ENCODE data around the gene SH3PXD2B. TPM values are rescaled to one million over a fixed set of nuclear protein-coding genes. Genes with fewer than 3 reads are reported as not detected.

SH3PXD2B gene
- total RNA-seq, 2 experiments from 2014 or later, result 0.60 to 0.95 TPM

DNA sequence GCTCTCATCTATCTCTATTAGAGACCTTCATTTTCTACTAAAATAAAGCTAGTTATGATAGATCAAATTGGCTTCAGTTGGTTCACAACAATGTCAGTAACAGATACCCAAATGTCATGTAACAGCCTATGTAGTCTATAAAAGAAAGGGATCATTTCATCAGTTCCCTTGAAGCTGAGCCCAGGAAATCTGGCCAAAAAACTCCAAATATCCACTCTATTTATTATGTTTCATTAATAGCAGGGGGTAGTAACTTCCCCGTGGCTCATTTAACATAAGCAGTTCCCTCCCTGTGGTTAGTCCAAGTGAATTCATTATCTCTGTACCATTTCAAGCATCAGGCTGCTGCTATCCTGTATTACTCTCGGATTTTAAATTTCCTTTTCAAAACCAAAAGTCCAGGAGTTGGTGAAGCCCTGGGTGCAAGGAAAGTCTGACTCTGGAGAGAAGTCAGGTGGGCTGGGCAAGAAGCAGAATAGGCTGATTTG, 66.0 kb downstream of the SH3PXD2B start:
- H3K27ac Mint-ChIP-seq, result no peak overlapping the region
- H3K4me3 Mint-ChIP-seq, result no peak overlapping the region

DNA sequence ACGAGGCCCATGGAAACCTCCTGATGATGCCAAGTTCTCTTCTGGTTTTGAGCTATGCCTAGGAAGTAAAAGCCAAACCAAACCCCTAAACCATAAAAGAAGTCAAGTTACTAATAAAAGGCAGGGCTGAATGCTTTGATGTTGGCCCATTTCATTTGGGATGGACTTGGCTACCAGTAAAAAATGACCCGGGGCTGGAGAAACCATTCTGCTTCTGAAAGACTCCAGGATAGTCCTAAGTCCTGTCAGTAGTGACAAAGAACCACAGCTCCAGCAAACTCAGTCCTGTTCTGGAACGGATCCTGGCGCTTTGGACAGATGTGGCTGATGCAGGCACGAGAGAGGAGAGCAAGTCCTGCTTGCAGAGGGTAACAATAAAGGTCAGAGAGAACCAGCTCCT, 68.6 kb downstream of the SH3PXD2B start:
- intact Hi-C loops (cut with DNase I, micrococcal nuclease), result no loop called here
- no peaks in the 10 kb centered on the region for H3K27me3 ChIP-seq (ENCODE audit: control insufficient read depth in 1 of 2, insufficient read depth in 2 of 2, low read length in 2 of 2)
- H3K4me3 ChIP-seq (ENCODE audit: low read length), result no peak overlapping the region
- Mint-ChIP-seq H3K36me3 (ENCODE audit: low read depth) (no peaks in the 10 kb centered on the region), H3K9me3 (no peaks in the 10 kb centered on the region), H3K4me1 (ENCODE audit: low read depth) (no peaks in the 10 kb centered on the region), H3K4me3 (no peak overlapping the region), H3K27me3 (no peaks in the 10 kb centered on the region), H3K27ac (no peak overlapping the region)
- TF ChIP-seq, protein P1, sequence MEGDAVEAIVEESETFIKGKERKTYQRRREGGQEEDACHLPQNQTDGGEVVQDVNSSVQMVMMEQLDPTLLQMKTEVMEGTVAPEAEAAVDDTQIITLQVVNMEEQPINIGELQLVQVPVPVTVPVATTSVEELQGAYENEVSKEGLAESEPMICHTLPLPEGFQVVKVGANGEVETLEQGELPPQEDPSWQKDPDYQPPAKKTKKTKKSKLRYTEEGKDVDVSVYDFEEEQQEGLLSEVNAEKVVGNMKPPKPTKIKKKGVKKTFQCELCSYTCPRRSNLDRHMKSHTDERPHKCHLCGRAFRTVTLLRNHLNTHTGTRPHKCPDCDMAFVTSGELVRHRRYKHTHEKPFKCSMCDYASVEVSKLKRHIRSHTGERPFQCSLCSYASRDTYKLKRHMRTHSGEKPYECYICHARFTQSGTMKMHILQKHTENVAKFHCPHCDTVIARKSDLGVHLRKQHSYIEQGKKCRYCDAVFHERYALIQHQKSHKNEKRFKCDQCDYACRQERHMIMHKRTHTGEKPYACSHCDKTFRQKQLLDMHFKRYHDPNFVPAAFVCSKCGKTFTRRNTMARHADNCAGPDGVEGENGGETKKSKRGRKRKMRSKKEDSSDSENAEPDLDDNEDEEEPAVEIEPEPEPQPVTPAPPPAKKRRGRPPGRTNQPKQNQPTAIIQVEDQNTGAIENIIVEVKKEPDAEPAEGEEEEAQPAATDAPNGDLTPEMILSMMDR (IDR thresholded peaks at IDR 0.05), result no peak
- H3K9me3 ChIP-seq (ENCODE audit: control insufficient read depth in 1 of 2, insufficient read depth in 1 of 2, low read length in 2 of 2), result no peaks in the 10 kb centered on the region
- ATAC-seq (ENCODE audit: poor library complexity), result no peak
- no peak for DNase-seq
- H3K4me1 ChIP-seq (ENCODE audit: insufficient read depth, low read length), result no peaks in the 10 kb centered on the region
- ChIA-PET POLR2A (no interaction called here), CTCF (no interaction called here)
- no peaks in the 10 kb centered on the region for H3K36me3 ChIP-seq (ENCODE audit: insufficient read depth, low read length)
- no peak overlapping the region for H3K27ac ChIP-seq (ENCODE audit: low read depth in 1 of 2, low read length in 2 of 2)

More for the DNA sequence above, 66.0 kb downstream of the SH3PXD2B start:
- DNase-seq (no peak), ATAC-seq (ENCODE audit: poor library complexity) (no peak)
- Histone ChIP-seq H3K36me3 (ENCODE audit: insufficient read depth, low read length) (no peaks in the 10 kb centered on the region), H3K4me3 (ENCODE audit: low read length) (no peak overlapping the region), H3K4me1 (ENCODE audit: insufficient read depth, low read length) (no peaks in the 10 kb centered on the region), H3K27ac (ENCODE audit: low read depth in 1 of 2, low read length in 2 of 2) (no peak overlapping the region), H3K9me3 (ENCODE audit: control insufficient read depth in 1 of 2, insufficient read depth in 1 of 2, low read length in 2 of 2) (no peaks in the 10 kb centered on the region), H3K27me3 (ENCODE audit: control insufficient read depth in 1 of 2, insufficient read depth in 2 of 2, low read length in 2 of 2) (peaks cover 0 to 4% of the 10 kb centered on the region in 2 experiments)
- TF ChIP-seq, protein P1 (IDR thresholded peaks at IDR 0.05), result no peak
- H3K36me3 Mint-ChIP-seq (ENCODE audit: low read depth), result no peaks in the 10 kb centered on the region
- H3K27me3 Mint-ChIP-seq, result no peaks in the 10 kb centered on the region
- H3K9me3 Mint-ChIP-seq, result no peaks in the 10 kb centered on the region
- intact Hi-C loops (cut with DNase I, micrococcal nuclease), result no loop called here
- no peaks in the 10 kb centered on the region for H3K4me1 Mint-ChIP-seq (ENCODE audit: low read depth)
- CTCF ChIA-PET, result no interaction called here
- POLR2A ChIA-PET, result no interaction called here

DNA sequence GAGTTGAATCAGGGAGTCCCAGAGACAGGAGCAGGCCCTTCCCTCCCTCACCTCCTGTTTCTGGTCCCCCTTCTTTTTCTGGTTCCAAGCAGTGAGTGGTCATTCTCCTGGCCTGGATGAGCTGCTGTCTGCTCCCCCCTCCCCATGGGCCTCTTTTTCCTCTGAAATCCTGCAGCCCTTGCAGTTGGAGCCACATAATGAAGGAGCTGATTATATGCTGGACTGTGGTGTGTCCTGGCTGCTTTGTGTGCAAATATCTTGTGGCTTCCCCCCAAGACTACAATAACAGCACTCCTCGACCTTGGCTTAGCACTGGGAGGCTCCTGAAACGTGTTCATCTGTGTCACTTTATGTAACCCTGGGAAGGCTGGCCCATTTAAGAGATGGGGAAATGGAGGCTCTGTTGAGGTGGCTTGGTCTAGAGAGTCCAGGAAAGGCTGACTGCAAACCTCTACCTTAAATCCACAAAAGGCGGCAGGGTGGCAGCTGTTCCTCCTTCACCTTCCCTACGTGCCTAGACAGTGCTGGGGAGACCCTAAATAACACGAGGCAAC, 69.2 kb downstream of the SH3PXD2B start:
- Histone ChIP-seq H3K36me3 (ENCODE audit: insufficient read depth, low read length) (no peaks in the 10 kb centered on the region), H3K9me3 (ENCODE audit: control insufficient read depth in 1 of 2, insufficient read depth in 1 of 2, low read length in 2 of 2) (no peaks in the 10 kb centered on the region), H3K4me3 (ENCODE audit: low read length) (no peak overlapping the region), H3K27me3 (ENCODE audit: control insufficient read depth in 1 of 2, insufficient read depth in 2 of 2, low read length in 2 of 2) (no peaks in the 10 kb centered on the region), H3K27ac (ENCODE audit: low read depth in 1 of 2, low read length in 2 of 2) (no peak overlapping the region), H3K4me1 (ENCODE audit: insufficient read depth, low read length) (no peaks in the 10 kb centered on the region)
- no peaks in the 10 kb centered on the region for H3K27me3 Mint-ChIP-seq
- no peak overlapping the region for H3K4me3 Mint-ChIP-seq
- POLR2A ChIA-PET, result no interaction called here
- CTCF ChIA-PET, result interaction anchor here (0.5 kb wide), 1 partner anchor 116 kb away, joined by 3 read pairs; no protein-coding TSS in a partner anchor
- TF ChIP-seq, protein P1 (IDR thresholded peaks at IDR 0.05), result no peak
- ATAC-seq (ENCODE audit: poor library complexity), result no peak
- intact Hi-C loops (cut with DNase I, micrococcal nuclease), result no loop called here
- H3K27ac Mint-ChIP-seq, result no peak overlapping the region
- no peak for DNase-seq
- no peaks in the 10 kb centered on the region for H3K4me1 Mint-ChIP-seq (ENCODE audit: low read depth)
- no peaks in the 10 kb centered on the region for H3K36me3 Mint-ChIP-seq (ENCODE audit: low read depth)
- H3K9me3 Mint-ChIP-seq, result no peaks in the 10 kb centered on the region

Measured in CD4-positive, alpha-beta T cell (primary cell).